Measurements from ENCODE around the gene S100PBP.
"Not testable (repeated sequence)": the region's sequence is repeated elsewhere in the genome, so short reads cannot be mapped to it uniquely, and the experiment has no call there.

S100PBP gene

GRCh38 chr1:32774464-32774808 lies 43.0 kb upstream of the S100PBP start:
- Histone ChIP-seq H3K9ac (ENCODE audit: low read depth, low read length) (no peak overlapping the region), H3K27me3 (ENCODE audit: control insufficient read depth, insufficient read depth, low read length) (no peaks in the 10 kb centered on the region), H3K9me3 (ENCODE audit: control insufficient read depth, insufficient read depth, low read length) (no peaks in the 10 kb centered on the region), H3K27ac (ENCODE audit: low read depth, low read length) (no peak overlapping the region), H3K4me1 (ENCODE audit: control insufficient read depth, insufficient read depth, low read length) (peaks cover 4% of the 10 kb centered on the region; the same call in 1 of the 2 replicates), H3K36me3 (ENCODE audit: control insufficient read depth, insufficient read depth, low read length) (peaks cover 76% of the 10 kb centered on the region), H3K4me3 (ENCODE audit: low read depth, low read length) (no peak overlapping the region)

- no peak overlapping the region for H3K27ac ChIP-seq (ENCODE audit: low read depth, low read length)
- peaks cover 4% of the 10 kb centered on the region; the same call in 1 of the 2 replicates for H3K4me1 ChIP-seq (ENCODE audit: control insufficient read depth, insufficient read depth, low read length)
- no peaks in the 10 kb centered on the region for H3K27me3 ChIP-seq (ENCODE audit: control insufficient read depth, insufficient read depth, low read length)
- no peak overlapping the region for H3K4me3 ChIP-seq (ENCODE audit: low read depth, low read length)
- H3K36me3 ChIP-seq (ENCODE audit: control insufficient read depth, insufficient read depth, low read length), result peaks cover 76% of the 10 kb centered on the region
- H3K9me3 ChIP-seq (ENCODE audit: control insufficient read depth, insufficient read depth, low read length), result no peaks in the 10 kb centered on the region
- no peak overlapping the region for H3K9ac ChIP-seq (ENCODE audit: low read depth, low read length)
Measured at GRCh38 chr1:32774950-32775634, 42.4 kb upstream of the S100PBP start.

GRCh38 chr1:32775640-32776337 lies 41.7 kb upstream of the S100PBP start:
- Histone ChIP-seq H3K9ac (ENCODE audit: low read depth, low read length) (no peak overlapping the region), H3K4me3 (ENCODE audit: low read depth, low read length) (no peak overlapping the region), H3K36me3 (ENCODE audit: control insufficient read depth, insufficient read depth, low read length) (peaks cover 78% of the 10 kb centered on the region), H3K4me1 (ENCODE audit: control insufficient read depth, insufficient read depth, low read length) (peaks cover 4% of the 10 kb centered on the region; the same call in 1 of the 2 replicates), H3K27ac (ENCODE audit: low read depth, low read length) (no peak overlapping the region), H3K9me3 (ENCODE audit: control insufficient read depth, insufficient read depth, low read length) (no peaks in the 10 kb centered on the region), H3K27me3 (ENCODE audit: control insufficient read depth, insufficient read depth, low read length) (no peaks in the 10 kb centered on the region)

GRCh38 chr1:32779242-32779641 lies 38.2 kb upstream of the S100PBP start:
- Histone ChIP-seq H3K4me3 (ENCODE audit: low read depth, low read length) (no peak overlapping the region), H3K36me3 (ENCODE audit: control insufficient read depth, insufficient read depth, low read length) (peaks cover 95% of the 10 kb centered on the region), H3K9ac (ENCODE audit: low read depth, low read length) (no peak overlapping the region), H3K4me1 (ENCODE audit: control insufficient read depth, insufficient read depth, low read length) (peaks cover 4% of the 10 kb centered on the region; the same call in 1 of the 2 replicates), H3K27ac (ENCODE audit: low read depth, low read length) (no peak overlapping the region), H3K9me3 (ENCODE audit: control insufficient read depth, insufficient read depth, low read length) (no peaks in the 10 kb centered on the region), H3K27me3 (ENCODE audit: control insufficient read depth, insufficient read depth, low read length) (no peaks in the 10 kb centered on the region)

GRCh38 chr1:32780005-32780404 lies 37.4 kb upstream of the S100PBP start:
- H3K9me3 ChIP-seq (ENCODE audit: control insufficient read depth, insufficient read depth, low read length), result no peaks in the 10 kb centered on the region
- H3K4me3 ChIP-seq (ENCODE audit: low read depth, low read length), result no peak overlapping the region
- H3K36me3 ChIP-seq (ENCODE audit: control insufficient read depth, insufficient read depth, low read length), result peaks cover 95% of the 10 kb centered on the region
- H3K4me1 ChIP-seq (ENCODE audit: control insufficient read depth, insufficient read depth, low read length), result peaks cover 4% of the 10 kb centered on the region; the same call in 1 of the 2 replicates
- H3K9ac ChIP-seq (ENCODE audit: low read depth, low read length), result no peak overlapping the region
- no peaks in the 10 kb centered on the region for H3K27me3 ChIP-seq (ENCODE audit: control insufficient read depth, insufficient read depth, low read length)
- no peak overlapping the region for H3K27ac ChIP-seq (ENCODE audit: low read depth, low read length)

- H3K9ac ChIP-seq (ENCODE audit: low read depth, low read length), result no peak overlapping the region
- H3K27ac ChIP-seq (ENCODE audit: low read depth, low read length), result no peak overlapping the region
- H3K4me3 ChIP-seq (ENCODE audit: low read depth, low read length), result no peak overlapping the region
- H3K9me3 ChIP-seq (ENCODE audit: control insufficient read depth, insufficient read depth, low read length), result no peaks in the 10 kb centered on the region
- peaks cover 2% of the 10 kb centered on the region; the same call in 1 of the 2 replicates for H3K4me1 ChIP-seq (ENCODE audit: control insufficient read depth, insufficient read depth, low read length)
- peaks cover 90% of the 10 kb centered on the region for H3K36me3 ChIP-seq (ENCODE audit: control insufficient read depth, insufficient read depth, low read length)
- no peaks in the 10 kb centered on the region for H3K27me3 ChIP-seq (ENCODE audit: control insufficient read depth, insufficient read depth, low read length)
Measured at GRCh38 chr1:32780628-32781234, 36.7 kb upstream of the S100PBP start.

GRCh38 chr1:32782086-32782485 lies 35.4 kb upstream of the S100PBP start:
- H3K4me3 ChIP-seq (ENCODE audit: low read depth, low read length), result no peak overlapping the region
- H3K9ac ChIP-seq (ENCODE audit: low read depth, low read length), result no peak overlapping the region
- no peaks in the 10 kb centered on the region for H3K4me1 ChIP-seq (ENCODE audit: control insufficient read depth, insufficient read depth, low read length)
- H3K9me3 ChIP-seq (ENCODE audit: control insufficient read depth, insufficient read depth, low read length), result no peaks in the 10 kb centered on the region
- no peaks in the 10 kb centered on the region for H3K27me3 ChIP-seq (ENCODE audit: control insufficient read depth, insufficient read depth, low read length)
- no peak overlapping the region for H3K27ac ChIP-seq (ENCODE audit: low read depth, low read length)
- peaks cover 91% of the 10 kb centered on the region for H3K36me3 ChIP-seq (ENCODE audit: control insufficient read depth, insufficient read depth, low read length)

GRCh38 chr1:32783851-32784250 lies 33.6 kb upstream of the S100PBP start:
- H3K9me3 ChIP-seq (ENCODE audit: control insufficient read depth, insufficient read depth, low read length), result no peaks in the 10 kb centered on the region
- no peak overlapping the region for H3K9ac ChIP-seq (ENCODE audit: low read depth, low read length)
- H3K27ac ChIP-seq (ENCODE audit: low read depth, low read length), result no peak overlapping the region
- peaks cover 92% of the 10 kb centered on the region for H3K36me3 ChIP-seq (ENCODE audit: control insufficient read depth, insufficient read depth, low read length)
- no peaks in the 10 kb centered on the region for H3K4me1 ChIP-seq (ENCODE audit: control insufficient read depth, insufficient read depth, low read length)
- no peaks in the 10 kb centered on the region for H3K27me3 ChIP-seq (ENCODE audit: control insufficient read depth, insufficient read depth, low read length)
- H3K4me3 ChIP-seq (ENCODE audit: low read depth, low read length), result no peak overlapping the region

- Histone ChIP-seq H3K27me3 (ENCODE audit: control insufficient read depth, insufficient read depth, low read length) (no peaks in the 10 kb centered on the region), H3K9me3 (ENCODE audit: control insufficient read depth, insufficient read depth, low read length) (no peaks in the 10 kb centered on the region), H3K36me3 (ENCODE audit: control insufficient read depth, insufficient read depth, low read length) (peaks cover 90% of the 10 kb centered on the region), H3K4me1 (ENCODE audit: control insufficient read depth, insufficient read depth, low read length) (no peaks in the 10 kb centered on the region), H3K27ac (ENCODE audit: low read depth, low read length) (no peak overlapping the region), H3K9ac (ENCODE audit: low read depth, low read length) (no peak overlapping the region), H3K4me3 (ENCODE audit: low read depth, low read length) (no peak overlapping the region)
Measured at GRCh38 chr1:32784817-32785216, 32.6 kb upstream of the S100PBP start.

GRCh38 chr1:32786856-32787255 lies 30.6 kb upstream of the S100PBP start:
- H3K4me1 ChIP-seq (ENCODE audit: control insufficient read depth, insufficient read depth, low read length), result no peaks in the 10 kb centered on the region
- no peaks in the 10 kb centered on the region for H3K27me3 ChIP-seq (ENCODE audit: control insufficient read depth, insufficient read depth, low read length)
- H3K27ac ChIP-seq (ENCODE audit: low read depth, low read length), result no peak overlapping the region
- H3K36me3 ChIP-seq (ENCODE audit: control insufficient read depth, insufficient read depth, low read length), result peaks cover 84% of the 10 kb centered on the region
- H3K9me3 ChIP-seq (ENCODE audit: control insufficient read depth, insufficient read depth, low read length), result no peaks in the 10 kb centered on the region
- H3K4me3 ChIP-seq (ENCODE audit: low read depth, low read length), result no peak overlapping the region
- no peak overlapping the region for H3K9ac ChIP-seq (ENCODE audit: low read depth, low read length)

- H3K36me3 ChIP-seq (ENCODE audit: control insufficient read depth, insufficient read depth, low read length), result peaks cover 82% of the 10 kb centered on the region
- not testable (repeated sequence) for H3K9ac ChIP-seq (ENCODE audit: low read depth, low read length)
Measured at GRCh38 chr1:32789356-32789755, 28.1 kb upstream of the S100PBP start.

More at GRCh38 chr1:32789356-32789755, 28.1 kb upstream of the S100PBP start:
- not testable (repeated sequence) for H3K9me3 ChIP-seq (ENCODE audit: control insufficient read depth, insufficient read depth, low read length); H3K27ac ChIP-seq (ENCODE audit: low read depth, low read length); H3K4me3 ChIP-seq (ENCODE audit: low read depth, low read length); H3K27me3 ChIP-seq (ENCODE audit: control insufficient read depth, insufficient read depth, low read length); H3K4me1 ChIP-seq (ENCODE audit: control insufficient read depth, insufficient read depth, low read length)

Measured in HUES48 (cell line).